ENCODE measurements around the gene PSMA7.

The PSMA7 gene

DNA sequence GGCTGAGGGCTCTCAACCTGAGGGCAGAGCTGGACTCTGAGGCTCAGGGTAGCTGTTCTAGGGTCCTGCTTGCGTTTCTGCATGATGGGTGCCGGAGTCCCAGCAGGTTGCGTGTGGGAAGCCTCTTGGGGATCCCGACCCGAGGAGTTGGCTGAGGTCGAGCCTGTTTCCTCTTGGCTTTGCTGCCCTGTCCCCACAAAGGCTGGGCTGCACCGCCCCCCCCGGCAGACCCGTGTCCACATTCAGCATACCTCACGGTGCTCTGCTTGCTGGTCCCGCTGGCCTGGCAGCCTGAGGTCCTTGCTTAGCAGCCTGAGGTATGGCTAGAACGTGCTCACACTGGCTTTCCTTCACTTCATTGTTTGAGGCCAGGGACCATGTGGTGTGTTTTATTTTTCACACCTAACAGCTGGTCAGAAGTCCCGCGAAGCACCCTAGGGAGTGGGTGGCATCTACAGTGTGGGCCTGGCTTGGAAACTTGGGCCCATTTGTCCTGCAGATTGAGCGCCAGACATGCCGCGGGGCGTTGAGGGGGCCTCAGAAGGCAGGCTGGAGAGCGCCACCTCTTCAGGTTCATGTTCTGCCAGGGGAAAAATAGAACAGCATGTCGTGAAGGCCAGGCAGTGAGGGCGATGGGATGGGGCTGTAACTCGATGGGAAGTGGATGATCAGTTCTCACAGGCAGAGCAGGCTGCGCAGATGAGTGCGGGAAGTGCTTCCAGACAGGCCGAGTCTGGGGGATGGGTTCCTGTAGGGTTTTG lies 11.5 kb downstream of the PSMA7 start:
- no peaks in the 10 kb centered on the region for H3K27me3 ChIP-seq (ENCODE audit: insufficient read depth, poor library complexity, severe bottlenecking)
- DNase-seq (ENCODE audit: low spot score) (no peak), ATAC-seq (ENCODE audit: low read depth) (no peak)
- peaks cover 97% of the 10 kb centered on the region for H3K36me3 ChIP-seq (ENCODE audit: low read depth)
- no peak overlapping the region for H3K27ac ChIP-seq (ENCODE audit: poor library complexity, severe bottlenecking)
- no peak overlapping the region for H3K4me3 ChIP-seq (ENCODE audit: severe bottlenecking)
- H3K4me1 ChIP-seq (ENCODE audit: insufficient read depth, poor library complexity, severe bottlenecking): no peaks in the 10 kb centered on the region
- TF ChIP-seq CTCF (IDR thresholded peaks at IDR 0.05; ENCODE audit: poor library complexity, severe bottlenecking): no peak
- no peaks in the 10 kb centered on the region for H3K9me3 ChIP-seq (ENCODE audit: severe bottlenecking)

GRCh38 chr20:62129731-62130531 lies 13.3 kb downstream of the PSMA7 start:
- no peaks in the 10 kb centered on the region for H3K27me3 ChIP-seq (ENCODE audit: insufficient read depth, poor library complexity, severe bottlenecking)
- H3K36me3 ChIP-seq (ENCODE audit: low read depth): peaks cover 97% of the 10 kb centered on the region
- no peak overlapping the region for H3K27ac ChIP-seq (ENCODE audit: poor library complexity, severe bottlenecking)
- H3K4me1 ChIP-seq (ENCODE audit: insufficient read depth, poor library complexity, severe bottlenecking): no peaks in the 10 kb centered on the region
- no peak for ATAC-seq (ENCODE audit: low read depth)
- no peak overlapping the region for H3K4me3 ChIP-seq (ENCODE audit: severe bottlenecking)
- H3K9me3 ChIP-seq (ENCODE audit: severe bottlenecking): no peaks in the 10 kb centered on the region
- DNase-seq (ENCODE audit: low spot score): no peak
- no peak for TF ChIP-seq CTCF (IDR thresholded peaks at IDR 0.05; ENCODE audit: poor library complexity, severe bottlenecking)

DNA sequence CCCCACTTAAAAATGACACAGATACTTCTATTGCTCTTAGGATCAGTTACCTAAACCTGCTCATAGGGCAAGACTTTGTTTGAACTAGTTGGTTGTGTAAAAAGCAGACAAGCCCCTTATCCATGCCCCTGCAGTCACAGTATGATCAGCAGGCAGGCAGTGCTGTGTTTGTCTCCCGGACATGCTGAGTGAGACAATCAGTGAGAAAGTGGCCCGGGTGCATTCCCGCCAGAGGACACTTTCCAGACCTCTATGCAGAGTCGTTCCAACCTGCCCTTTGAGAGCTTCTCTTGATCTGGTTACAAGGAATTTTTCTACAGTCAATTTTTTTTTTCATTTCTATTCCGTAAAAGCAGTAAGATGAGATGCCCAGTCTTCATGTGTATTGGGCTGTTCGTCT lies 14.7 kb downstream of the PSMA7 start:
- H3K9me3 ChIP-seq (ENCODE audit: severe bottlenecking): no peaks in the 10 kb centered on the region
- H3K27ac ChIP-seq (ENCODE audit: poor library complexity, severe bottlenecking): no peak overlapping the region
- H3K36me3 ChIP-seq (ENCODE audit: low read depth): peaks cover 100% of the 10 kb centered on the region
- DNase-seq (ENCODE audit: low spot score) (no peak), ATAC-seq (ENCODE audit: low read depth) (no peak)
- H3K27me3 ChIP-seq (ENCODE audit: insufficient read depth, poor library complexity, severe bottlenecking): no peaks in the 10 kb centered on the region
- peaks cover 4% of the 10 kb centered on the region for H3K4me1 ChIP-seq (ENCODE audit: insufficient read depth, poor library complexity, severe bottlenecking)
- no peak for TF ChIP-seq CTCF (IDR thresholded peaks at IDR 0.05; ENCODE audit: poor library complexity, severe bottlenecking)
- no peak overlapping the region for H3K4me3 ChIP-seq (ENCODE audit: severe bottlenecking)

DNA sequence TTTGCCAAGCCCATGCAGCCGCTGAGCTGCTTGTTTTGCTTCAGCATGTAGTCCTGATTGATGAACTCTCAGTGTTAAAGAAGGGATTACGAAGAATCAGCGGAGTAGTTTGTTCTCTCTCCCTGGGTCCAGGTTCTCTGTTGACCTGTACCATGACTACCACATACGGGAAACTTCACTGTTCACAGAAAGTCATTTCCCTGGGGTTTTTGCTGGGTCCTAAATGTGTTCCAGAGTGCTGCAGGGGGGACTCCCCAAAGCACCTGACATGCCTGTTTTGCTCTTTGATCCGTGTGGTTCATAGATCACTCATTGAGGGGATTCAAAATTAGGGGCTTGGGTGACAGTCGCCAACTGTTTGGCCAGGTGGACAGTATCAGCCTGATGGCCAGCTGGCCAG lies 15.4 kb downstream of the PSMA7 start:
- Histone ChIP-seq H3K9me3 (ENCODE audit: severe bottlenecking) (no peaks in the 10 kb centered on the region), H3K4me3 (ENCODE audit: severe bottlenecking) (no peak overlapping the region), H3K27me3 (ENCODE audit: insufficient read depth, poor library complexity, severe bottlenecking) (no peaks in the 10 kb centered on the region), H3K4me1 (ENCODE audit: insufficient read depth, poor library complexity, severe bottlenecking) (peaks cover 5% of the 10 kb centered on the region), H3K36me3 (ENCODE audit: low read depth) (peaks cover 94% of the 10 kb centered on the region), H3K27ac (ENCODE audit: poor library complexity, severe bottlenecking) (no peak overlapping the region)
- no peak for DNase-seq (ENCODE audit: low spot score)
- ATAC-seq (ENCODE audit: low read depth): no peak
- no peak for TF ChIP-seq CTCF (IDR thresholded peaks at IDR 0.05; ENCODE audit: poor library complexity, severe bottlenecking)

Data from RWPE2 (cell line).